Stomach (tissue), 9 donors: ENCODE measurements around the gene NCF4. TPM values are rescaled to one million over a fixed set of nuclear protein-coding genes. Genes with fewer than 3 reads are reported as not detected.
A peak's percentile ranks its signal among the peaks of the same experiment; 100 is the strongest.

Experiments
- DNase-seq, 2 donors: peaks; one replicate each; pipeline versions ENCODE4 v3.0.0 to v3.0.0-alpha.2; 2013 to 2019
- H3K27ac ChIP-seq, 5 donors: fragments of 200-600 bp in 4 of 5; sonication (generic) in 4 of 5; one replicate each; pipeline ENCODE4 v1.5.1; 2013 to 2019; ENCODE audit warnings: mild to moderate bottlenecking in 1 of 5, moderate library complexity in 1 of 5
- H3K27me3 ChIP-seq, 3 donors: fragments of 200-600 bp; sonication (generic); one replicate each; pipeline ENCODE4 v1.5.1; 2017 to 2019; ENCODE audit warnings: mixed run types in 1 of 3
- H3K36me3 ChIP-seq, 4 donors: fragments of 200-600 bp; sonication (generic); 1 replicate in 3 of 4; 2 replicates in 1 of 4; pipeline ENCODE4 v1.5.1; 2016 to 2019
- H3K4me1 ChIP-seq, 4 donors: fragments of 200-600 bp; sonication (generic); one replicate each; pipeline ENCODE4 v1.5.1; 2016 to 2019
- H3K4me3 ChIP-seq, 4 donors: fragments of 200-600 bp; sonication (generic) in 3 of 4; one replicate each; pipeline ENCODE4 v1.5.1; 2016 to 2019; ENCODE audit warnings: mild to moderate bottlenecking in 1 of 4
- H3K9me3 ChIP-seq, 4 donors: fragments of 200-600 bp; sonication (generic); one replicate each; pipeline ENCODE4 v1.5.1; 2016 to 2019
- CTCF ChIP-seq, 7 experiments: fragments of 450-650 bp in 4 of 7; fragments of 200-600 bp in 3 of 7; sonication (generic) in 3 of 7; IDR thresholded peaks; one replicate each; pipeline ENCODE4 v1.5.1; 2016 to 2019; ENCODE audit warnings: antibody characterized with exemption in 7 of 7, control low read depth in 2 of 7, mild to moderate bottlenecking in 1 of 7
- EP300 ChIP-seq: sonication (generic); formaldehyde crosslinking; IDR thresholded peaks from one replicate; pipeline ENCODE4 v1.6.1; 2017; ENCODE audit warnings: antibody characterized with exemption
- POLR2A ChIP-seq, 4 donors: fragments of 450-650 bp; IDR thresholded peaks; one replicate each; pipeline ENCODE4 v1.6.1; 2016; ENCODE audit warnings: antibody characterized with exemption in 4 of 4, control low read depth in 2 of 4, mild to moderate bottlenecking in 1 of 4, moderate library complexity in 1 of 4
- POLR2AphosphoS5 ChIP-seq, 3 donors: sonication (generic); formaldehyde crosslinking; IDR thresholded peaks; one replicate each; pipeline ENCODE4 v1.6.1; 2016; ENCODE audit warnings: antibody characterized with exemption in 3 of 3
- WGBS, 5 donors: extraction: QIAGEN DNeasy Blood & Tissue Kit in 3 of 5; methylation state at CpG; one replicate each; pipeline versions ENCODE4 v1.1.5 to v1.1.7; 2013 to 2018; 5-methylcytosine and 5-hydroxymethylcytosine counted together
- intact Hi-C: fragments of 100-400 bp; cut with DNase I; formaldehyde crosslinking; loops from one replicate; pipeline ENCODE4 v1.15.1; 2023; ENCODE audit warnings: low total_unique reads
- polyA plus RNA-seq, 3 donors: library from polyadenylated mRNA; stranded (reverse); fragments of 200-250 nt; gene quantifications; one replicate each; pipeline ENCODE4 v1.2.3, GENCODE V29; 2013
- total RNA-seq, 5 donors: library from RNA; depleted of rRNA; stranded (reverse); fragments of >200 nt; gene quantifications; one replicate each; pipeline versions ENCODE4 v1.1.0 to v1.2.3, GENCODE V29; 2014 to 2016
- donor health status: healthy with polysubstance abuse.
- donor health status: Bipolar disorder and iron deficiency.
- donor health status: healthy.

The NCF4 gene
- total and polyA plus RNA-seq, 8 donors = 5.0 to 32.1 (median 7.3) TPM; not detected in 1

GRCh38 chr22:36891646-36892045 lies 30.8 kb downstream of the NCF4 start:
- no peak overlapping the region for H3K27ac ChIP-seq
- DNase-seq = no peak
- H3K4me1 ChIP-seq = no peaks in the 10 kb centered on the region
- no peaks in the 10 kb centered on the region for H3K36me3 ChIP-seq
- WGBS, 5 donors = 62 to 71% (median 67%) methylated on average over 1 of the region's 1 CpG
- intact Hi-C loops = no loop called here
- no peak overlapping the region for H3K4me3 ChIP-seq
- H3K9me3 ChIP-seq = peaks cover 0 to 11% (median 11%) of the 10 kb centered on the region in 4 donors
- TF ChIP-seq POLR2AphosphoS5 (IDR thresholded peaks at IDR 0.05) = no peak
- TF ChIP-seq POLR2A (IDR thresholded peaks at IDR 0.05) = no peak
- TF ChIP-seq EP300 = no peak
- TF ChIP-seq CTCF (IDR thresholded peaks at IDR 0.05) = no peak
- peaks cover 0 to under 1% (median 0%) of the 10 kb centered on the region in 3 donors for H3K27me3 ChIP-seq

- TF ChIP-seq POLR2AphosphoS5 (IDR thresholded peaks at IDR 0.05) = no peak
- H3K27ac ChIP-seq = no peak overlapping the region
- DNase-seq = peak in 1 of 2 donors; percentile 23
- intact Hi-C loops = no loop called here
- WGBS, 5 donors = 29 to 44% (median 38%) methylated on average over 2 of the region's 2 CpGs
- H3K4me3 ChIP-seq = no peak overlapping the region
- H3K36me3 ChIP-seq = no peaks in the 10 kb centered on the region
- H3K4me1 ChIP-seq = no peaks in the 10 kb centered on the region
- peaks cover 0 to 4% (median 0%) of the 10 kb centered on the region in 3 donors for H3K27me3 ChIP-seq
- peaks cover 0 to 11% (median 11%) of the 10 kb centered on the region in 4 donors for H3K9me3 ChIP-seq
Observed at GRCh38 chr22:36892292-36892691, 31.5 kb downstream of the NCF4 start.

- no peak for TF ChIP-seq CTCF (IDR thresholded peaks at IDR 0.05)
- TF ChIP-seq POLR2AphosphoS5 (IDR thresholded peaks at IDR 0.05) = no peak
- no peak for TF ChIP-seq EP300
- no peak for TF ChIP-seq POLR2A (IDR thresholded peaks at IDR 0.05)
- H3K4me1 ChIP-seq = no peaks in the 10 kb centered on the region
- H3K36me3 ChIP-seq = no peaks in the 10 kb centered on the region
- peaks cover 0 to 15% (median 11%) of the 10 kb centered on the region in 4 donors for H3K9me3 ChIP-seq
- intact Hi-C loops = no loop called here
- WGBS, 5 donors = 70 to 77% (median 76%) methylated on average over 3 of the region's 3 CpGs
- DNase-seq = no peak
- H3K27ac ChIP-seq = no peak overlapping the region
- H3K27me3 ChIP-seq = peaks cover 0 to 7% (median 0%) of the 10 kb centered on the region in 3 donors
- H3K4me3 ChIP-seq = no peak overlapping the region
Observed at GRCh38 chr22:36893262-36893661, 32.5 kb downstream of the NCF4 start.

GRCh38 chr22:36894266-36894665 lies 33.5 kb downstream of the NCF4 start:
- Histone ChIP-seq H3K4me3 (no peak overlapping the region), H3K27me3 (peaks cover 0 to 15% (median 0%) of the 10 kb centered on the region in 3 donors), H3K9me3 (peaks cover 0 to 18% (median 13%) of the 10 kb centered on the region in 4 donors), H3K4me1 (no peaks in the 10 kb centered on the region), H3K27ac (no peak overlapping the region), H3K36me3 (no peaks in the 10 kb centered on the region)
- intact Hi-C loops = no loop called here
- TF ChIP-seq POLR2A (IDR thresholded peaks at IDR 0.05) (no peak), EP300 (no peak), POLR2AphosphoS5 (IDR thresholded peaks at IDR 0.05) (no peak), CTCF (IDR thresholded peaks at IDR 0.05) (no peak)
- WGBS, 5 donors = 83 to 97% (median 91%) methylated on average over 1 of the region's 1 CpG
- DNase-seq = no peak

- DNase-seq = no peak
- H3K4me3 ChIP-seq = no peak overlapping the region
- no peaks in the 10 kb centered on the region for H3K4me1 ChIP-seq
- peaks cover 0 to 34% (median 0%) of the 10 kb centered on the region in 3 donors for H3K27me3 ChIP-seq
- 51 to 65% (median 62%) methylated on average over 3 of the region's 3 CpGs for WGBS, 5 donors
- H3K27ac ChIP-seq = no peak overlapping the region
- peaks cover 0 to 22% (median 18%) of the 10 kb centered on the region in 4 donors for H3K9me3 ChIP-seq
- intact Hi-C loops = no loop called here
- no peaks in the 10 kb centered on the region for H3K36me3 ChIP-seq
- TF ChIP-seq POLR2AphosphoS5 (IDR thresholded peaks at IDR 0.05) (no peak), EP300 (no peak), CTCF (IDR thresholded peaks at IDR 0.05) (no peak), POLR2A (IDR thresholded peaks at IDR 0.05) (no peak)
Observed at GRCh38 chr22:36897611-36898010, 36.8 kb downstream of the NCF4 start.
